ENCODE data around the gene CAPN8.

CAPN8 gene

DNA sequence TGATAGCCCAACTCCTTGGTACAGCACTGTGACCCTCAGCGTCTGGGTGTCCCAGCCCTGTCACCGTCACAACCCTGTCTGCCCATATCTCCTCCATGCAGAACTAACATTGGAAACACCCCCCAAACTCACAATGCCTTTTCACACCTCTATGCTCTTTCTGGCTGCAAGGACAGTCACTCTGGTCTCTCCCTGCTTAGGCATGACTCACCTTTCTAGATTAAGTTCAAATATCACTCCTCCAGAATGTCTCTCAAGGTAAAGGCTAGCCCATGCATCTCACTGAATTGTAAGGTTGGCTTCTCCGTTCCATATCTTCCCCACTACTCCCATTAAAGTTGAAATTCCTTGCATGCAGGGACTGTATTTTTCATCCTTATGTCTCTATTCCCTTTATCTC is 17.0 kb upstream of the CAPN8 start:
- Mint-ChIP-seq H3K27ac (no peak overlapping the region), H3K4me1 (ENCODE audit: low read depth) (no peaks in the 10 kb centered on the region), H3K27me3 (peaks cover 5% of the 10 kb centered on the region), H3K9me3 (no peaks in the 10 kb centered on the region), H3K36me3 (ENCODE audit: low read depth) (no peaks in the 10 kb centered on the region), H3K4me3 (no peak overlapping the region)

DNA sequence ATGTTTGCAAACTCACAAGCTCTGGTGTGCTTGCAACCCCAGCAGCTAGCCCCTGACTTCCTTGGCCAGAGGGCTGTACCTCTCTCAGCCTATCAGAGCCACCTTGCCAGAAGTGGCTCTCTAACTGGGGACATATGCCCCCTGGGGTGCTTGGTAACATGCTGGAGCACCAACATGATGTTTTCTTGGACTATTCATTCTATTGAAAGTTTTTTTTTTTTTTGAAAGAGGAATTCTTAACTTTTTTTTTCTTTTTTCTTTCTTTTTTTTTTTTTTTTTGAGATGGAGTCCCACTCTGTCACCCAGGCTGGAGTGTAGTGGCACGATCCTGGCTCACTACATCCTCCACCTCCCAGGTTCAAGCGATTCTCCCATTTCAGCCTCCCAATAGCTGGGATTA is 14.7 kb upstream of the CAPN8 start:
- peaks cover 9% of the 10 kb centered on the region for H3K9me3 Mint-ChIP-seq
- no peak overlapping the region for H3K4me3 Mint-ChIP-seq
- H3K4me1 Mint-ChIP-seq (ENCODE audit: low read depth) = no peaks in the 10 kb centered on the region
- H3K36me3 Mint-ChIP-seq (ENCODE audit: low read depth) = no peaks in the 10 kb centered on the region
- no peak overlapping the region for H3K27ac Mint-ChIP-seq
- H3K27me3 Mint-ChIP-seq = peaks cover 5% of the 10 kb centered on the region

DNA sequence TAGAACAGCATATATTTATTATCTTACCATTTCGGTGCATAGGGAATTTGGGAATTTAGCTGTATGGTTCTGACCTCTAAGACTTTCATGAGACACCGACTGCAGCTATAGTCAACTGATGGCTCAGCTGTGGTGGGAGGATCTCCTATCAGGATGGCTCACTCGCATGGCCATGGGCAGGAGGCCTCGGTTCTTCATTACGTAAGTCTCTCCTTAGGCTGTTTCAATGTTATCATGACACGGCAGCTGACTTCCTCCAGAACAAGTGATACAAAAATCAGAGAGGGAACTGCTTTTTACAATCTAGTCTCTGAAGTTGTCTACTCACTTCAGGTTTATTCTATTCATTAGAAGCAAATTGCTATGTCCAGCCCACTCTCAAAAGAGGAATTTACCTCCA is 13.3 kb upstream of the CAPN8 start:
- Mint-ChIP-seq H3K4me3 (no peak overlapping the region), H3K27me3 (peaks cover 5% of the 10 kb centered on the region), H3K9me3 (peaks cover 17% of the 10 kb centered on the region), H3K4me1 (ENCODE audit: low read depth) (no peaks in the 10 kb centered on the region), H3K36me3 (ENCODE audit: low read depth) (no peaks in the 10 kb centered on the region), H3K27ac (no peak overlapping the region)

DNA sequence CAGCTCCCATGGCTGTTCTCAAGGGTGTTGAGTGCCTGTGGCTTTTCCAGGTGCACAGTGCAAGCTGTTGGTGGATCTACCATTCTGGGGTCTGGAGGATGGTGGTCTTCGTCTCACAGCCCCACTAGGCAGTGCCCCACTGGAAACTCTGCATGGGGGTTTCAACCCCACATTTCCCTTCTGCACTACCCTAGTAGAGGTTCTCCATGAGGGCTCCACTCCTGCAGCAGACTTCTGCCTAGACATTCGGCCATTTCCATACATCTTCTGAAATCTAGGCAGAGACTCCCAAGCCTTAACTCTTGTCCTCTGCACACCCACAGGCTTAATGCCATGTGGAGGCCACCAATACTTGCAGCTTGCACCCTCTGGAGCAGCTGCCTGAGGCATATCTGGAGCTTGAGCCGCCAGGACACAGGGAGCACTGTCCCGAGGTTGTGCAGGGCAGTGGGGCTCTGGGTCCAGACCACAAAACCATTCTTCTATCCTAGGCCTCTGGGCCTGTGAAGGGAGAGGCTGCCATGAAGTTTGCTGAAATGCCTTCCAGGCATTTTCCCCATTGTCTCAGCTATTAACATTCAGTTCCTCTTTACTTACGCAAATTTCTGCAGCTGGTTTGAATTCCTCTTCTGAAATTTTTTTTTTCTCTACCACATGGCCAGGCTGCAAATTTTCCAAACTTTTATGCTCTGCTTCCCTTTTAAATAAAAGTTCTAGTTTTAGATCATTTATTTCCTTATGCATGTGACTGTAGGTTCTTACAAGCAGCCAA is 8.8 kb upstream of the CAPN8 start:
- Mint-ChIP-seq H3K9me3 (peaks cover 17% of the 10 kb centered on the region), H3K27me3 (peaks cover 5% of the 10 kb centered on the region), H3K27ac (no peak overlapping the region), H3K36me3 (ENCODE audit: low read depth) (no peaks in the 10 kb centered on the region), H3K4me3 (no peak overlapping the region), H3K4me1 (ENCODE audit: low read depth) (no peaks in the 10 kb centered on the region)

DNA sequence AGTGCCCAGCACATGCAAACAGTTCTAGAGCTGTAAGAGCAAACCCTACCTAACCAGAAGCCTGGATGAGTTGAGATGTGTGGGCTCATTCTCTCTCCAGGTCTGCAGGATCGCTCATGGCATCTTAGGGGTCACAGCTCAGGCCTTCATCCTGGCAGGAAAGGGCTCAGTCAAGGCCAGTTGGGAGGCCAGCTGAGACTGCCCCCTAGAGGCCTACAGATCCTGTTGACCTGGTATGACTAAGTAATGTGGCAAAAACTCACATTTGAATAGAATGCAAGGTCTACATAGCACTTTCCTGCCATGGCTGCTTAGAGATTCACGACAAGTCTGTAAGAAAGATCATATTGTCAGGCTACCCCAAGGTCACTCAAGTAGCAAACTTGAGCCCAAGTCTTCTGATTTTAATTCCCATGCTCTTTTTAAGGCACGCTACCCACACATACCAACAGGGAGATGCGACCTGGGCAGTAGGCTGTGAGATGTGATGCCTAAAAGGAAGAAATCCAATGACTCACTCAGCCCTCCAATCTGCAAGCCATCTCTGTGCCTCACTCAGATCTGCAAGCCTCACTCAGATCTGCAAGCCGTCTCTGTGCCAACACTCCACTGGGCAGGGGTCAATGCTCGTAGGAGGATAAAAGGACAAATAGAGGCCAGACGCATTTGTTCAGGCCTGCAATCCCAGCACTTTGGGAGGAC is 5.1 kb upstream of the CAPN8 start:
- peaks cover 10% of the 10 kb centered on the region for H3K9me3 Mint-ChIP-seq
- H3K36me3 Mint-ChIP-seq (ENCODE audit: low read depth) = no peaks in the 10 kb centered on the region
- H3K27ac Mint-ChIP-seq = no peak overlapping the region
- H3K27me3 Mint-ChIP-seq = peaks cover 5% of the 10 kb centered on the region
- no peaks in the 10 kb centered on the region for H3K4me1 Mint-ChIP-seq (ENCODE audit: low read depth)
- H3K4me3 Mint-ChIP-seq = no peak overlapping the region

DNA sequence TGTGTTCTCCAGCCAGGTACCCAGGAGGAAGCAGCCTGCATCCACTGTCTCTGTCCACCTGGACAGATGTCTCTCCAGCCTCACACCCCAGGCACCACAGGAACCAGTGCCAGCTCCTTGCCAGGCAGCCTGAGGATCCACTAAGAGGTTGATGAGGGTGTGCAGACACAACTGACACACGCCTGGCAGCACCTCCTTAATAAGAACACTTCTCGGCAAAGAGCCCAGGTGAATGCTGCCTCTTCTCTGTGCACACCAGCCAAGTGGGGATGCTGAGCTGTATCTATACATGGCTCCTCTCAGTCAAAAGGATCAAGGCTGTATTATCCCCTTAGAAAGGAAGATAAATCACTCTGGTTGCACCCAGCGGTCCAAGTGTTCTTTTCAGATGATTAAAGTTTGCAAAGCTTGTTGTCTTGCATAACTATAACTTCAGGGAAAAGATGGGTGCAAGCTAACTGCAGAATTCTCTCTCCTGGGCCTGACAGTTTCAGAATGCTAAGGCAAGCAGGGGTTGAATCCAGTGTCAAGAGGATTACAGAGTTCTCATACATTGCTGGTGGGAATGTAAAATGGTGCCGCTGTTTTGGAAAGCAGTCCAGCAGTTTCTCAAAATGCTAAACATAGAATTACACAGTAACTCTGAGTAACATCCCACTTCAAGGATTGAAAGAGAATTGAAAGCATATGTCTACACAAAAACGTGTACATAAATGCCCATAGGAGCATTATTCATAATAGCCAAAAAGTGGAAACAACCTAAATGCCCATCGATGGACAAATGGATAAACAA is 3.7 kb upstream of the CAPN8 start:
- no peaks in the 10 kb centered on the region for H3K4me1 Mint-ChIP-seq (ENCODE audit: low read depth)
- H3K4me3 Mint-ChIP-seq = no peak overlapping the region
- no peaks in the 10 kb centered on the region for H3K9me3 Mint-ChIP-seq
- H3K27ac Mint-ChIP-seq = no peak overlapping the region
- H3K36me3 Mint-ChIP-seq (ENCODE audit: low read depth) = no peaks in the 10 kb centered on the region
- H3K27me3 Mint-ChIP-seq = peaks cover 5% of the 10 kb centered on the region

DNA sequence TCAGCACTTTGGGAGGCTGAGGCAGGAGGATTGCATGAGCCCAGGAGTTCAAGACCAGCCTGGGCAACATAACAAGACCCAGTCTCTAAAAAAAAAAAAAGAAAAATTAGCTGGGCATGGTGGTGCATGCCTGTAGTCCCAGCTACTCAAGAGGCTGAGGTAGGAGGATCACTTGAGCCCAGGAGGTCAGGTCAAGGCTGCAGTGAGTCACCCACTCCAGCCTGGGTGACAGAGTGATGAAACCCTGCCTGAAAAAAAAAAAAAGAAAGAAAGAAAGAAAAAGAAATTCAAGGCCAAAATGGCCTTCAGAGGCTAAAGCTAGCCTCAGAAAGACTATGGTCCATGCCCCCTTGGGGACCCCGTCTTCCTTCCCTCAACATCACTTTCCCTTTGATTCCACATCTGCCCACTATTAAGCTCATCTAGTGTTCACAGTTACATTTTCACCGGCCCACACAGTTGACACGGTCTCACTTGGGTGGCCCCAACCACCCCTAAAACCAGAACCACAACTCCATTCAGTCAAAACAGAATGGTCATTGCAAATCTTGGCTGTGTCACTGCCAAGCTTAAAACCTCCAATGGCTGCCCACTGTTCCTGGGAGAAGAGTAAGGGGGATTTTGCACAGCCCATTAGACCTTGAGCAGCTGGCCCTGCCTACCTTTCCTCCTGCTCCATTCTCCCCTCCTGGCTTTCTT is 2.1 kb upstream of the CAPN8 start:
- H3K27me3 Mint-ChIP-seq = peaks cover 8% of the 10 kb centered on the region
- H3K4me1 Mint-ChIP-seq (ENCODE audit: low read depth) = no peaks in the 10 kb centered on the region
- H3K9me3 Mint-ChIP-seq = no peaks in the 10 kb centered on the region
- no peak overlapping the region for H3K27ac Mint-ChIP-seq
- no peak overlapping the region for H3K4me3 Mint-ChIP-seq
- H3K36me3 Mint-ChIP-seq (ENCODE audit: low read depth) = no peaks in the 10 kb centered on the region

DNA sequence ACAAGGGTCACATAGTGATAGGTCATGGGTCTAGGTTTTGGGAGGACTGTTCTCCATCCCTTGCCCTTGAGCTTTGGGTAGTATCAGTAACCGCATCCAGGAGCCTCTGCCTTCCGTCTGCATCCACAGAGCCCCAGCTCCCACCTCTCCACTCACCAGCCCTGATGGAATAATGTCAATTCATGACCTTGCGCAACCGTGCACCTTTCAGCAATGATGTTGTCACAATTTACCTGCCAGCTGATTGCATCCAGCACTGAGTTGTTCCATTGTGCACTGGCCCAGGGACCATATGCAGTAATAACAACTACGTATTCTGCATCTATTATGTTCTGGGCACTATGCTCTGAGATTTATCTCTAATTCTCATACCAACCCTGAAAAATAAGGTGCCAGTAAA is 1.4 kb downstream of the CAPN8 start:
- H3K36me3 Mint-ChIP-seq (ENCODE audit: low read depth) = no peaks in the 10 kb centered on the region
- H3K27ac Mint-ChIP-seq = no peak overlapping the region
- no peaks in the 10 kb centered on the region for H3K4me1 Mint-ChIP-seq (ENCODE audit: low read depth)
- H3K9me3 Mint-ChIP-seq = no peaks in the 10 kb centered on the region
- H3K4me3 Mint-ChIP-seq = no peak overlapping the region
- H3K27me3 Mint-ChIP-seq = peaks cover 9% of the 10 kb centered on the region

DNA sequence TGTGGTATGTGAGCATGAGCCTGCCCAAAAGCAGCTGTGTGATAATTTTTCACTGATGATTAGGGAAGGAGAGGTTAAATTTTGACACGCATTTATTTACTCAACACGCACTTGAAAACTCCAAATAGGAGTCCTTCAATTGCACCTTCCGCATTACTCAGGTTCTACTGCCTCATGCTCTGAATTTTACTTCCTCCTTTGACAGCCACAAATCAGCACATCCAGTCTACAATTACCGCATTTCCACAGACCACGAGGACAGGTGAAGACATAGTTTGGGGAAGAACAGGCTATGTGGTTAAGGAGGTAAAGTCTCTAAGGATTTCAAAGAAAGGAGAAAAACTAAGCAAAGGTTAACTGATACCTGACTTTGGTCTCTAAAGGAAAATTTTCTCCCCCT is 2.6 kb downstream of the CAPN8 start:
- Mint-ChIP-seq H3K27ac (no peak overlapping the region), H3K4me1 (ENCODE audit: low read depth) (no peaks in the 10 kb centered on the region), H3K9me3 (no peaks in the 10 kb centered on the region), H3K36me3 (ENCODE audit: low read depth) (no peaks in the 10 kb centered on the region), H3K27me3 (peaks cover 11% of the 10 kb centered on the region), H3K4me3 (no peak overlapping the region)

DNA sequence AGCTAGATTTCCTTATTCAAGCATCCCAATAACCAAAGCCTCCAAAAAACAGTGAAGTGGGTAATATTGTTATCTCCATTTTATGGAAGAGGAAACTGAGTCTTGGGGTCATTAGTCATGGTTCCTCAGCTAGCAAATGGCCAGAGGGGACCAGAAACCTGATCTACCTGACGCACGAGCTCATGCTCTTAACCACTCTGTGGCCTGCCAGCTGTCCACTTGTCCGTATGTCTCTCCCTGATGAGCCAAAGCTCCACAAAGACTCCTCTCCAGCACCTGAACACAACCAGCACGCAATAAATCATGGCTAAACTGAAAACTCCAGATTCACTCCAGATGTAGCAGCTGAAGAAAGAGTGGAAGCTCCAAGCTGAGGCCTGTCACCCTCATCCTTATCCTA is 5.8 kb downstream of the CAPN8 start:
- Mint-ChIP-seq H3K27ac (no peak overlapping the region), H3K36me3 (ENCODE audit: low read depth) (no peaks in the 10 kb centered on the region), H3K27me3 (peaks cover 14% of the 10 kb centered on the region), H3K4me1 (ENCODE audit: low read depth) (no peaks in the 10 kb centered on the region), H3K9me3 (no peaks in the 10 kb centered on the region), H3K4me3 (no peak overlapping the region)

DNA sequence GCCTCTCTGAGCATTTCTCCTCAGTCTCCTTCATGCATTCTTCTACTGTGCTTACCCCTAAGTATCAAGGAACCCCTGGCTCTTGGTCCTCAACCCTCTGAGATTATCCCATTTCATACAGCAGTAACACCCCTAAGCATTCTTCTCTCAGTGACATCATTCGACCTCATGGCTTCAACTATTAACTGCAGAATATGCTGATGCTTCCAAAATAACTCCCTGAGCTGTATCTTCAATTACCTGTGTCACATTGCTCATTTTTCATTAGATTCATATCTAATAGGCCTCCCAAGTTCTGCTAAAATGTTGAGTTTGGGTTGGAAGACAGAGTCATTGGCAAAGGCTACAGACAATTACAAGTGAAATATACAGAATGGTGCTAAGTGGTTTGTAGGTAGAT is 7.5 kb downstream of the CAPN8 start:
- no peaks in the 10 kb centered on the region for H3K9me3 Mint-ChIP-seq
- no peak overlapping the region for H3K27ac Mint-ChIP-seq
- H3K4me1 Mint-ChIP-seq (ENCODE audit: low read depth) = no peaks in the 10 kb centered on the region
- peaks cover 14% of the 10 kb centered on the region for H3K27me3 Mint-ChIP-seq
- H3K4me3 Mint-ChIP-seq = no peak overlapping the region
- no peaks in the 10 kb centered on the region for H3K36me3 Mint-ChIP-seq (ENCODE audit: low read depth)

DNA sequence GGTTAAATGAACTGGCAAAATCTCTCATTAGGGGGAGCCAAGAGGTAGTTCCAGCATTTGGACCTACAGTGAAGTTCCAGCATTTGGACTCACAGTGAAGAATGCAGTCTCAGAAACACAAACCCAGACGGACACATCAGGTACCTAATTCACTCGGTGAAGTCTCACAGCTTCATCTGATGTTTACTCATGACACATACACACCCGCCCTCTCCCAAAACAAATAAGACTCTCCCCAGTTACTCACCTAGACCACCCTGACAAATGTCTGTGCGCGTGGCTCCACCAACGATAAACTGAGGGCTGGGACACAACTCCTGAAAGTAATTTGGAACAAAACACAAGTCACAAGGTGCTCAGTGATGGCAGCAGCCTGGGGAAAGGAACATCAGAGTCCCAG is 11.4 kb downstream of the CAPN8 start:
- Mint-ChIP-seq H3K36me3 (ENCODE audit: low read depth) (no peaks in the 10 kb centered on the region), H3K27ac (no peak overlapping the region), H3K27me3 (peaks cover 16% of the 10 kb centered on the region), H3K9me3 (no peaks in the 10 kb centered on the region), H3K4me3 (no peak overlapping the region), H3K4me1 (ENCODE audit: low read depth) (no peaks in the 10 kb centered on the region)

DNA sequence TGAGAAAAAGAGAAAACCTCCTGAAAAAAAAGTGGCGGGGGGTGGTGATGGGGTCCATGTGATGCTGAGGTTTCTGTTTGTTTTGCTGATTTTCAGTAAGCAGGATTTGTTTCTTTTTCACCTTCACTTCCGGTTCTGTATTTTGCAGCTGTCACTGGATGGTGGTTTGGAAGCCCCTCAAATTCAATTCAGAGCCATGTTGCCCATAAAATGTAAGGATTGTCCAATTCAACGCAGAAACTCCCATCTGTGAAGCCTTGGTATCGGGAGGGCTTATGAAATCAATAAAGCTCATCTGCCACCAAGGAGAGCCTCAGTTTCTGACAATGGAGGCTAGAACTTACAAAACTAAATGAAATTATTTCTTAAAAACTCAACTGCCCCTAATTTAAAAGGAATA is 12.1 kb downstream of the CAPN8 start:
- Mint-ChIP-seq H3K4me3 (no peak overlapping the region), H3K9me3 (no peaks in the 10 kb centered on the region), H3K27me3 (peaks cover 18% of the 10 kb centered on the region), H3K36me3 (ENCODE audit: low read depth) (no peaks in the 10 kb centered on the region), H3K27ac (no peak overlapping the region), H3K4me1 (ENCODE audit: low read depth) (no peaks in the 10 kb centered on the region)

DNA sequence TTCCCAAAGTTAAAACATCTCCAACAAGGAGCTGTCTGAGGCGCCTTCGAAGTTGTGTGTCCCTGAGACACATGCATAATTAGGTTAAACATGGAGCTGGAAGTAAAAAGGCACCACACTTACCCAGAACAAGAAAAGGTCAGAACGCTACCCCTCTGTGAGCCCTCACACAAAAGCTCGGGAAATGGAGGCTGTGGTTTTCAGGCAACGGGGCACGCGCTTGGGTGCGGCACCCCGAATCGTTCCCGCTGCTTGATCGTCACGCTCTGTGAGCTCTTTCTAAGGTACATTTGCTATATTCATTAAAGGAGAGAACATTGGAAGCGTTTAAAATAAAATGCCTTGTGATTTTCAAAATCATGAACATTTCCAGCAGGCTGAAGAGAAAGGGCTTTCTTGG is 12.5 kb downstream of the CAPN8 start:
- Mint-ChIP-seq H3K4me1 (ENCODE audit: low read depth) (no peaks in the 10 kb centered on the region), H3K36me3 (ENCODE audit: low read depth) (no peaks in the 10 kb centered on the region), H3K9me3 (no peaks in the 10 kb centered on the region), H3K4me3 (no peak overlapping the region), H3K27me3 (peaks cover 18% of the 10 kb centered on the region), H3K27ac (no peak overlapping the region)

DNA sequence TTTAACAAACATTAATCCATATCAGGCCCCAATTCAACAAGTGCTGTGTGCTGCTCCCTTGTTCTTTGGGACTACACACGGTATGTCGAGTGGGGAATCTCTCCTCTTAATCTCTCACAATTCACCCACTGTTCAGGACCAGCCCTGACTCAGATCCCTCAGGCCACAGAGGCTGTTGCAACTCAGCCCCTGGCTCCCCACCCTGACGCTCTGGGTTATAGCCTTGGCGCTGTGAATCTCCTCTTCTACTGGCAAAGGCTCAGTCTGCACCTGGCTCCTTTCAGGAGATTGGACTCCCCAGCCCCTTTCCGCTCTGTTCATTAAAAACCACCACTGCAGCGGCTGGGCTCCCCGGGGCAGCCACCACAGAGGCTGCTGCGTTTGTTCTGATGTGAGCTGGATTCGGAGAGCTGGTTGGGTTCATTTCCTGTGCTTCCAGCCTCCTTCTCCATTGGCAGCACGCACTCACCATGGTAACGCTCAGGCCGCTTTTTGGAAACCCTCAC is 13.0 kb downstream of the CAPN8 start:
- no peaks in the 10 kb centered on the region for H3K4me1 Mint-ChIP-seq (ENCODE audit: low read depth)
- H3K36me3 Mint-ChIP-seq (ENCODE audit: low read depth) = no peaks in the 10 kb centered on the region
- no peaks in the 10 kb centered on the region for H3K9me3 Mint-ChIP-seq
- H3K27me3 Mint-ChIP-seq = peaks cover 14% of the 10 kb centered on the region
- no peak overlapping the region for H3K4me3 Mint-ChIP-seq
- no peak overlapping the region for H3K27ac Mint-ChIP-seq
